Stimulated activated CD4-positive, alpha-beta T cell treated with anti-CD3 and anti-CD28 coated beads, Interleukin-4, amount 100 ng/mL, for 24 hours (primary cell): ENCODE results near the gene LHFPL6.

Experiments
- DNase-seq: peaks from one replicate; pipeline ENCODE4 v3.0.0-alpha.2; 2020

Gene LHFPL6

GRCh38 chr13:39408512-39408911 is 194.5 kb downstream of the LHFPL6 start:
- no peak for DNase-seq

GRCh38 chr13:39407786-39408185 is 195.2 kb downstream of the LHFPL6 start:
- no peak for DNase-seq

- no peak for DNase-seq
Observed at GRCh38 chr13:39407138-39407537, 195.9 kb downstream of the LHFPL6 start.

DNA sequence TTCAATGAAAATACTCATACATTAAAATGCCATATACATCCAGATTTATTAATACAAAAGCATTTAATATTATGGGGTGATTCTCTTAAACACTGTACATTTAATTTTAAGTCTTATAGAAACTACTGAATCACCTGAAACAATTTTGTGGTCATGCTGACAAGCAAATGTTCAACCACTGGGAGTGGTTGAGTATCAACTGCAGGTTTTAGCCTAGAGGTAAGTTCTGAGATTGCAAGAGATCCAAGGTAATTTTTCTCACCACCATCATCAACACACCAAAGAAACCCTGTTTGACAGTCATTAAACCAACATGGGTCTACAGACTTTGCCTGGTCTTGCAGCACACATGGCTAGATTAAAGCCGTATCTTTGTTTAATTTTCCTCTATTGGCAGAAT is 196.3 kb downstream of the LHFPL6 start:
- DNase-seq, result no peak

GRCh38 chr13:39405596-39406205 is 197.3 kb downstream of the LHFPL6 start:
- DNase-seq, result no peak

GRCh38 chr13:39405107-39405506 is 197.9 kb downstream of the LHFPL6 start:
- DNase-seq, result no peak

- no peak for DNase-seq
Observed at GRCh38 chr13:39403106-39403505, 199.9 kb downstream of the LHFPL6 start.

DNA sequence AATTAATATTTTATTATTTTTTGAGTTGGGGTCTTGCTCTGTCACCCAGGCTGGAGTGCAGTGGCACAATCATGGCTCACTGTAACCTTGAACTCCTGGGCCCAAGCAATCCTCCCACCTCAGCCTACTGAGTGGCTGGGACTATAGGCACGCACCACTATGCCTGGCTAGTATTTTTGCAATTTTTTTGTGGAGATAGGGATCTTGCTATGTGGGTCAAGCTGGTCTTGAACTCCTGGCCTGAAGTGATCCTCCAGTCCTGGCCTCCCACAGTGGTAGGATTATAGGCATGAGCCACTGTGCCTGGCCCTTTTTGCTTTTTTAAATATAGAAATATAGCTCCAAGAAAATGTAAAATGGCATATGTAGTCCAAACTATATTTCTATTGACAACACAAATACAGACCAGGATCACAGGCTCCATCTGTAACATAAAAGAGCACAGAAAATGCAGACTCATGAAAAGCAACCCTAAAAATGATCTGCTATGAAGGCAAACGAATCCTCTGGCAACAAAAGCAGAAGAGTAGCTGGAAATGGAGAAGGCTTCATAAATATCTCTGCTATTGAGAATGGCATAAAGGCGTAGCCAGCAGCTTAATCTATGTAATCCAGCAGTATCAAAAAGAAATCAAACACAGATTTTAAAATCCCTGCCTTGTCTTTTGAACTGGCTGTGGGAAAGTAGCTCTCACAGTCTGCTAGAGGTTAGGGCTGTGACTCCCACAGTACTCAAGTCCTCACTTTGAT is 200.6 kb downstream of the LHFPL6 start:
- DNase-seq, result no peak

DNA sequence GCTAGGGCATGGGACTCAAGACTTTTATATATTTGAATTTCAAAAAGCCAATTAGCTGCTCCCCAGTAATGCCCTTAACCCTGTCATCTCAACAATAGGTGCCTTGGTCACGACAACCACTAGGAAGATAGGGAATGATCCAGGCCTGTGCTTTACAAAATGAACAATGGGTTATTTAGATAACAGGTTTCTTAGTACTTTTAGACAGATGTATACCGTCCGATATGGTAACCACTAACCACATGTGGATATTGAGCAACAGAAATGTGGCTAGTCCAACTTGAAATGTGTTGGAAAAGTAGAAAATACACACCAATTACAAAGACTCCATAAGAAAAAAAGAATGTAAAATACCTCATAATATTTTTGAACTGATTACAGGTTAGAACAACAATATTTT is 201.2 kb downstream of the LHFPL6 start:
- DNase-seq, result no peak

- DNase-seq, result no peak
Observed at GRCh38 chr13:39401046-39401705, 201.8 kb downstream of the LHFPL6 start.

- DNase-seq, result no peak
Observed at GRCh38 chr13:39399102-39399501, 203.9 kb downstream of the LHFPL6 start.

- no peak for DNase-seq
Observed at GRCh38 chr13:39397896-39398265, 205.1 kb downstream of the LHFPL6 start.

GRCh38 chr13:39397226-39397895 is 205.6 kb downstream of the LHFPL6 start:
- DNase-seq, result no peak

- DNase-seq, result no peak
Observed at GRCh38 chr13:39394796-39395678, 208.0 kb downstream of the LHFPL6 start.

GRCh38 chr13:39391761-39392160 is 211.2 kb downstream of the LHFPL6 start:
- DNase-seq, result no peak

GRCh38 chr13:39389013-39389412 is 214.0 kb downstream of the LHFPL6 start:
- no peak for DNase-seq

GRCh38 chr13:39385621-39386231 is 217.3 kb downstream of the LHFPL6 start:
- DNase-seq, result no peak

DNA sequence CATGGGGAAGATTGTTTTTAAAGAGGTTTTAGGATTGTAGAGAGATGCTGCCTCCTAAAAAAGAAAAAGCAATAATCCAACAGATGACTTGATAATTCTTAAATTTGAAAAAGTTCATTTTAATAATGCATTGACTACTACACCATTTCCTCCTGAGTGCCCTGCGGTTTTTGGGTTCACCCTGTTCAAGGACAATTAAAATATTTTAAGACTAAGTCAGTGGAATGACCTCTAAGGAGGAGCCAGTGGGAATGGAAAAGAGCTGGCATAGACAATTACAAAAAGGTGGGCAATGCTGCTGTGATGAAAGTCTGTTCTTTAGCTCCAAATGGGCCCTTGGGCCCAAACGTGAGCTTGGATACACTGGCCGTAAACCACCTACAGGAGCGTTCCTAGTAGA is 217.8 kb downstream of the LHFPL6 start:
- DNase-seq, result no peak

DNA sequence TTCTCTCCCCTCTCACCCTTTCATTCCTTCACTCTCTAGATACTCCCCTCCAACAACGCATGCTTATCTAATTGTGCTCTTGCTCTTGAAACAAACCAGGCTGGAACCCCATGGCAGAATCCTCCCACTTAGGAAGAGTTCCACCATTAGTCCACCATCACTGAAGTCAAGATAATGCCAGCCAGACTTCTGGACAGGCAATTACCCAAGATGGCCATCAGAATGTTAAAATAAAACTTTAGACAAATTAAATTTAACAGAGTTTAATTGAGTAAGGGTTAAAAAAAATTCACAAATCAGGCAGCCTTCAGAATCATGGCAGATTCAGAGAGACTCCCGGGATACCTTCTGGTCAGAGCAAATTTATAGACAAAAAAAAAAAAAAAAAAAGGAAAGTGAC is 221.5 kb downstream of the LHFPL6 start:
- no peak for DNase-seq

DNA sequence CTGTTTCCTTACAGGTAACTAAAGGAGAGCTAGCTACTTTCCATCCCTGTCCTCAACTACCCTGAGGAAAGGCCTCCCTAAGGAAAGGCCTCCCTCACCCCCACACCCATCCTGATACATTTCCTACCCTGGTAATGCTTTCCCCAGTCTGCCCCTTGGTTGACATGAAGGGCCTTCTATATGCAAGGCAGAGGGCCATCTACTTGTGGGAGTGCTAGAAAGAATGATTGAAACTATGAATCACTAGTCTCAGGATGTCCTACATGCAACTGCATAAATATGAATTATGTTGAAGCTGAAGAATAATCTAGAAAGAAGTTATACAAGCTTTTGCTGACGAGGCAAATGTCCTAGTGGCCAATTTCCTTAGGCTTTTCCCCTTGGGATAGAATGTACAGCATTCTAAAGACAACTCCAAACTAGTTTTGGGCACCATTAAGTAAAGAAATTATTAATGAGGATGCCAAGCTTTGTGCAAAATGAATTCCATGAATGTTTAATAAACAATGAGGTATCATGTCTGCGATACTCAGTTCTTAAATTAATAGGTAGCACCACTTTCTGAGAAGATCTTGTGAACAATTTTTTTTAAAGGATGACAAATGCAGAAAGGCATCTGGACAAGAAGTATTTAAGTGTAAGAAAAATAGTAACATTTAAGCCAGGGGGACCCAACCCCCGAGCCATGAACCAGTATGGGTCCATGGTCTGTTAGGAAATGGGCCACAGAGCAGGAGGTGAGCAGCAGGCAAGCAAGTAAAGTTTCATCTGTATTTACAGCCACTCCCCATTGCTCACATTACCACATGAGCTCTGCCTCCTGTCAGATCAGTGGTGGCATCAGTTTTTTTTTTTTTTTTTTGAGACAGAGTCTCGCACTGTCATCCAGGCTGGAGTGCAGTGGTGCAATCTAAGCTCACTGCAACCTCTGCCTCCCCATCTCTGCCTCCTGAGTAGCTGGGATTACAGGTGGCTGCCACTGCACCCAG is 223.0 kb downstream of the LHFPL6 start:
- no peak for DNase-seq

GRCh38 chr13:39379118-39379517 is 223.9 kb downstream of the LHFPL6 start:
- no peak for DNase-seq
